HG03064 (cell line): ENCODE data around the gene MEGF8.

ENCODE experiments used
- ATAC-seq: cut with Tn5 transposase; IDR thresholded peaks from one replicate; pipeline ENCODE4 v1.9.1; 2021; ENCODE audit warnings: low read depth; ENCODE audit not compliant: unreplicated experiment

Gene MEGF8

GRCh38 chr19:42285988-42286348 lies 39.5 kb upstream of the MEGF8 start:
- no peak for ATAC-seq

DNA sequence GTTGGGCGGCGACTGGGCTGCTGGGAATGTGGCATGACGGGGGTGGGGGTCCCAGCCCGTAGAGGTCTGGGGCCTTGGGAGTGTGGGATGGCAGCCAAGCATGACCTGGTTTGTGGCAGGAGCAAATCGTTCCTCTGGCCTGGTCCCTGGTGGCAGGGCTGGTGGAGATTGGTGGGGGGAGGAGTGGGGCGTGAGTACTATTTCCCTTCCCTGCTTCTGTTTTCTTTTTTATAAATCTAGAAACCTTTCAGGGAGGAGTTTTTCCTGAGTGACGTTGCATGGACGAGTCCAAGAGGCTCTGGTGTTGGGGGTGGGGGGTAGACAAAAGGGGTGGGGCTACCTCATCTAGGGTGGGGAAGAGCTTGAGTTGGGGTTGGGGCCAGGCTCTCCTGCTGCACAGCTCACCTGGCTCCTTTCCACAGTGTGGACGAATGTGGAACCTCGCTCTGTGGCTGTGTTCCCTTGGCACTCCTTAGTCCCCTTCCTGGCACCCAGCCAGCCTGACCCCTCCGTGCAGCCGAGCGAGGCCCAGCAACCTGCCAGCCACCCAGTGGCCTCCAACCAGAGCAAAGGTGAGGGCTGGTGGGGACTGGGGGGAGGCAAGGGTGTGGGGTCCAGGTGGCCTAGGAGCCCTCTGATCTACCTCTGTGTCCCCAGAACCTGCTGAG lies 39.0 kb upstream of the MEGF8 start:
- ATAC-seq: no peak

DNA sequence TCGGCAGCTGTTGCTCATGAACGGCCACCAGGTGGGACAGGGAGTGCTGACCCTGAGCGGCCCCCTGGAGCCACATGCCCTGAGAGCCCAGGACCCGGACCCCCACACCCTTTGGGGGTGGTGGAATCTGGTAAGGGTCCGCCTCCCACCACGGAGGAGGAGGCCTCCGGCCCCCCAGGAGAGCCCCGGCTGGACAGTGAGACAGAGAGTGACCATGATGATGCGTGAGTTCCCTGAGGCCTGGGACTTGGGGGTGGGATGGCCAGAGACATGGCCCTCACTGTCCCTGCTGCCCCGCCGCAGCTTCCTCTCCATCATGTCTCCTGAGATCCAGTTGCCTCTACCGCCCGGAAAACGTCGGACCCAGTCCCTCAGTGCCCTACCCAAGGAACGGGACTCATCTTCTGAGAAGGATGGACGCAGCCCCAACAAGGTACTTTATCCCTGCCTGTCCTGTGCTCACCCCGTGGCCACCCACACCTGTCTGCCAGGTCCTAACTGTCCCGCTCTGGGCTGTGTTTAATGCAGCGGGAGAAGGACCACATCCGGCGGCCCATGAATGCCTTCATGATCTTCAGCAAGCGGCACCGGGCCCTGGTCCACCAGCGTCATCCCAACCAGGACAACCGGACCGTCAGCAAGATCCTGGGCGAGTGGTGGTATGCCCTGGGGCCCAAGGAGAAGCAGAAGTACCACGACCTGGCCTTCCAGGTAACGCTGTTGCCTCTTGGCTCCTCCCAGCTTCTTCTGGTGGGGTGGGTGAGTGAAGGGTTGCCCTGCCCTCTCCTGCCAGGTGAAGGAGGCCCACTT lies 38.2 kb upstream of the MEGF8 start:
- no peak for ATAC-seq

- no peak for ATAC-seq
Measured at GRCh38 chr19:42287827-42288107, 37.7 kb upstream of the MEGF8 start.

GRCh38 chr19:42288387-42288786 lies 37.0 kb upstream of the MEGF8 start:
- no peak for ATAC-seq

DNA sequence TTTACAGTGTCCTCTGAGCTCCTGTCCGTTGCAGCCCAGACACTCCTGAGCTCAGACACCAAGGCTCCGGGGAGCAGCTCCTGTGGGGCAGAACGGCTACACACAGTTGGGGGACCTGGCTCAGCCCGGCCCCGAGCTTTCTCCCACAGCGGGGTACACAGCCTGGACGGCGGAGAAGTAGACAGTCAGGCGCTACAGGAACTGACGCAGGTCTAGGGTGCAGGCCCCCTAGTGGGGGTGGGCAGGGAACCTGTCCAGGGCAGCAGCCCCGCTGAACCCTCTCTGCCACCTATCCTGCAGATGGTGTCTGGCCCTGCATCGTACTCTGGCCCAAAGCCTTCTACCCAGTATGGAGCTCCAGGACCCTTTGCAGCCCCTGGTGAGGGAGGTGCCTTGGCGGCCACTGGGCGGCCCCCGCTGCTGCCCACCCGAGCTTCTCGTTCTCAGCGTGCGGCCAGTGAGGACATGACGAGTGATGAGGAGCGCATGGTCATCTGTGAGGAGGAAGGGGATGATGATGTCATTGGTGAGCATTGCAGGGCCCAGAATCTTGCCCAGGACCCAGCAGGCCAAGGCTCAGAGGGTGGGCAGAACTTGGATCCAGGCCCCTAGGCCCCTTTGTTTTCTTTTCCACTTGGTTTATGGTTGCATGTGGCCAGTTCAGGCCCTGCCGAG lies 36.4 kb upstream of the MEGF8 start:
- no peak for ATAC-seq

- no peak for ATAC-seq
Measured at GRCh38 chr19:42289556-42290041, 35.8 kb upstream of the MEGF8 start.

DNA sequence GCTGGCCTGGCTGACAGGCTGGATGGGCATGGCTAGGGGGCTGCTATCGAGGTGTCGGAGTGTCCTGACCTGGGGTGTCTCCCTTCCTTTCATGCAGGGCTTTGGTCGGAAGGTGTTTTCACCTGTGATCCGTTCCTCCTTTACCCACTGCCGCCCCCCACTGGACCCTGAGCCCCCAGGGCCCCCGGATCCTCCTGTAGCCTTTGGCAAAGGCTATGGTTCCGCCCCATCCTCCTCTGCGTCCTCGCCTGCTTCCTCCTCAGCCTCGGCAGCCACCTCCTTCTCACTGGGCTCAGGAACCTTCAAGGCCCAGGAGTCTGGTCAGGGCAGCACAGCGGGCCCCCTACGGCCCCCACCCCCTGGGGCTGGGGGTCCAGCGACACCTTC lies 35.3 kb upstream of the MEGF8 start:
- no peak for ATAC-seq

- ATAC-seq: no peak
Measured at GRCh38 chr19:42290523-42291434, 34.7 kb upstream of the MEGF8 start.

DNA sequence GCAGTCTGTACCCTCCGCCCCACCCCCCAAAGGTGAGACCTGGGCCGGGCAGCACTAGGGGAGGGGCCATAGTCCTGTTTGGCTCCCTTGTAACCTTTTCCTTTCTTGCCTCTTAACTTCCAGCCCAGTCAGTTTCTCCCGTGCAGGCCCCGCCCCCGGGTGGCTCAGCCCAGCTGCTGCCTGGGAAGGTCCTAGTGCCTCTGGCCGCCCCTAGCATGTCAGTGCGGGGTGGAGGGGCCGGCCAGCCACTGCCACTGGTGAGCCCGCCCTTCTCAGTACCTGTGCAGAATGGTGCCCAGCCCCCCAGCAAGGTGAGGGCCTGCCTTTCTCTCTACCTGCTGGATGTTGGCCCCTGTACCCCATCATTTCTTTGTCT lies 34.0 kb upstream of the MEGF8 start:
- ATAC-seq: no peak

- no peak for ATAC-seq
Measured at GRCh38 chr19:42292042-42292960, 33.1 kb upstream of the MEGF8 start.

DNA sequence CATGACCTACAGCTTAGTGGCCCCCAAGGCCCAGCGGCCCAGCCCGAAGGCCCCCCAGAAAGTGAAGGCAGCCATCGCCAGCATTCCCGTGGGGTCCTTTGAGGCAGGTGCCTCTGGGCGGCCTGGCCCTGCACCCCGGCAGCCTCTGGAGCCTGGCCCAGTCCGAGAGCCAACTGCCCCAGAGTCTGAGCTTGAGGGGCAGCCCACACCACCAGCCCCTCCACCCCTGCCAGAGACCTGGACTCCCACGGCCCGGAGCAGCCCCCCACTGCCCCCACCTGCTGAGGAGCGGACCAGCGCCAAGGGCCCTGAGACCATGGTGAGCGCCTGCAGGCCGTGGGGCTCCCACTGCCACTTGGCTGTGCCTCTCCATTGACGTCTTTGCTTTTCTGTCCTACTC lies 32.5 kb upstream of the MEGF8 start:
- ATAC-seq: no peak

- no peak for ATAC-seq
Measured at GRCh38 chr19:42293540-42293939, 31.9 kb upstream of the MEGF8 start.

GRCh38 chr19:42293948-42294347 lies 31.5 kb upstream of the MEGF8 start:
- no peak for ATAC-seq

DNA sequence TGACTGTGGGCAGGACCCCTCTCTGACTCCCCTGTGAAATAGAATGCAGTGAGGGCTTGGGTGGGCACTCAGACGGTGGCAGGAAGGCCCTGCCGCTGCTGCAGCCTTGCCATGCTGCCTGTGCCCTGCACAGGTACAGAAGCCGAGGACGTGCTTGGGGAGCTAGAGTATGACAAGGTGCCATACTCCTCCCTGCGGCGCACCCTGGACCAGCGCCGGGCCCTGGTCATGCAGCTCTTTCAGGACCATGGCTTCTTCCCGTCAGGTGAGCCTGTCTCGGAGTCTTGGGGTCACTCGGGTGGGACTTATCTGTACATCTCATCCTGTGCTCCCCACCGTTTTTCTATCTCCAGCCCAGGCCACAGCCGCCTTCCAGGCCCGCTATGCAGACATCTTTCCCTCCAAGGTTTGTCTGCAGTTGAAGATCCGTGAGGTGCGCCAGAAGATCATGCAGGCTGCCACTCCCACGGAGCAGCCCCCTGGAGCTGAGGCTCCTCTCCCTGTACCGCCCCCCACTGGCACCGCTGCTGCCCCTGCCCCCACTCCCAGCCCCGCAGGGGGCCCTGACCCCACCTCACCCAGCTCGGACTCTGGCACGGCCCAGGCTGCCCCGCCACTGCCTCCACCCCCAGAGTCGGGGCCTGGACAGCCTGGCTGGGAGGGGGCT lies 30.8 kb upstream of the MEGF8 start:
- ATAC-seq: no peak

DNA sequence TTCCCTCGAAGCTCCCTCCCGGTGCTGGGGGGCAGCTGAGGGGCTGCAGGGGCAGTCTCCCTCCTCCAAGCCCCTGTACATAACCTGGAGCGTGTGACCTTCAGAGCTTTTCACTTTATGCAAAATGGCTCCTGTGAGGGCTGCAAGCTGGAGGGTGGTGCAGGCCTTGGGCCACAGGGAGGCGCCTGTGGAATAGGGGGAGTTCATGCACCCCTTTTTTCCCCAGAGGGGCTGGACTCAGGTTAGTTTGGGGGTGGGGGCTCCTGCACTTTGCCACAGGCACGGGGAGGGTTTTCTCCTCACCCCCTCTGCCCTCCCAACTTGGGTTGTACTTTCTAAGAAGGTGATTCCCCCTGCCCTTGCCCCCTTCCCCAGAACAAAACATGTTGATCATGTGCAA lies 30.1 kb upstream of the MEGF8 start:
- no peak for ATAC-seq

DNA sequence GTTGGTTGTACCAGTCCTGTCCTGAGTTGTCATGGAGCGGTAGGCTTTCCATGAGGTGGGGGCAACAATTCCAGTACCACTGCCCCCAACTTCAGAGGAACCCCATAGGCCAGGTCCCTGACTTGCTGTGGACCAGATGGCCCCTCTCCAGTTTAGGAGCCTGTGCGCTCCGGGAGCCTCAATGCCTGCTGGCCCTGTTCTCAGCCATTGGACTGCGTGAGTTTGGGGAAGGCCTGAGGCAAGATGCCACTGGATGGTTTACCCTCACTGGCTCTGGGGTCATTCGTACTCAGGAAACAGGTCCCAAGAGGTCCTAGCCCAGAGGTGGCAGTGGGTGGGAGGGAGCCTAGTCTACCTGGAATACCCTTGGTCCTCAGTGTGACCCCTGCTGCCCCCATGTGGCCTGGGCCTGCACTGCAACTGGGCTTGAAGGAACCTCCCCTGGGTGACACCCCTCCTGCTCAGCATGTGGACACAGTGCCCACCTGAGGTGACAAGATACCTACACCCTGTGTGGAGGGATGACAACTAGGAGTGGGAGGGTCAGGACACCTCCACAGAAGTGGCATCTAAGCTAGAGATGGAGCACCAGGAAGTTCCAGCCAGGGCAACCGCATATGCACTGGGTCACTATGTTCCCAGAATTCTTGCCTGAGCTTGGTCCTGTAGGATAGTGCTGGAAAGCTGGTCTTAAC lies 29.5 kb upstream of the MEGF8 start:
- ATAC-seq: no peak

DNA sequence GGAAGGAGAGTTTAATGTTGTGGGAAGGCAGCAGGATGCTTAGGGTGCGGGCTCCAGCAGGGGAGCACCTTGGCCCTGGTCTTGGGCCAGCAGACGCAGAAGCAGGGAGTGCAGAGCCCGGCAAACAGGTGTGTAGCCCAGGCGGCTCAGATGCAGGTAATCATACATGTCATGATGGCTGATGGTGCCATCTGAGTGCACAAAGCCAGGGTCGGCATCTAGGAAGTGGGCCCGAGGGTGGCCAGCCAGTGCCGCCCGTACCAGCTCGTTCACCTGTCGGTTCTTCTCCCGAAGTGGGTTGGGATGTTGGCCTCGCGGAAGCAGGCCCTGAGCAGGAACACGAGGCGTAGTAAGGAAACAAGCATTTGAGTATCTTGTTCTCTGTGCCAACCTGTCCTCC lies 28.4 kb upstream of the MEGF8 start:
- ATAC-seq: no peak
